HG02981 (cell line): Measurements from ENCODE around the gene RBM20.

ENCODE experiments used
- ATAC-seq: cut with Tn5 transposase; IDR thresholded peaks from one replicate; pipeline ENCODE4 v1.9.1; 2021; ENCODE audit warnings: mild to moderate bottlenecking, moderate library complexity; ENCODE audit not compliant: unreplicated experiment

RBM20 gene

GRCh38 chr10:110825508-110825907 lies 181.4 kb downstream of the RBM20 start:
- no peak for ATAC-seq

- no peak for ATAC-seq
Observed at GRCh38 chr10:110827410-110827809, 183.3 kb downstream of the RBM20 start.

- no peak for ATAC-seq
Observed at GRCh38 chr10:110827875-110828274, 183.7 kb downstream of the RBM20 start.

GRCh38 chr10:110828525-110828924 lies 184.4 kb downstream of the RBM20 start:
- no peak for ATAC-seq

- no peak for ATAC-seq
Observed at GRCh38 chr10:110829721-110830410, 185.7 kb downstream of the RBM20 start.

- no peak for ATAC-seq
Observed at GRCh38 chr10:110833234-110833940, 189.3 kb downstream of the RBM20 start.

- ATAC-seq = no peak
Observed at GRCh38 chr10:110833941-110834628, 189.9 kb downstream of the RBM20 start.

- no peak for ATAC-seq
Observed at GRCh38 chr10:110834629-110835301, 190.6 kb downstream of the RBM20 start.

GRCh38 chr10:110835841-110836240 lies 191.7 kb downstream of the RBM20 start:
- no peak for ATAC-seq

- ATAC-seq = no peak
Observed at GRCh38 chr10:110836706-110837105, 192.6 kb downstream of the RBM20 start.

GRCh38 chr10:110837418-110838171 lies 193.5 kb downstream of the RBM20 start:
- no peak for ATAC-seq

GRCh38 chr10:110840225-110840922 lies 196.2 kb downstream of the RBM20 start:
- no peak for ATAC-seq

- ATAC-seq = no peak
Observed at GRCh38 chr10:110840923-110841428, 196.8 kb downstream of the RBM20 start.

- ATAC-seq = peak; percentile 64
Observed at GRCh38 chr10:110841767-110842267, 197.7 kb downstream of the RBM20 start.

- ATAC-seq = no peak
Observed at GRCh38 chr10:110842326-110842904, 198.3 kb downstream of the RBM20 start.

GRCh38 chr10:110843031-110843430 lies 198.9 kb downstream of the RBM20 start:
- peak; percentile 81 for ATAC-seq

- ATAC-seq = no peak
Observed at GRCh38 chr10:110843796-110844616, 199.9 kb downstream of the RBM20 start.

GRCh38 chr10:110844617-110844881 lies 200.4 kb downstream of the RBM20 start:
- ATAC-seq = no peak
